Mucosa of rectum (tissue), 2 donors: ENCODE measurements around the gene FLT3LG.

Source experiments
- H3K27ac ChIP-seq, 2 donors: one replicate each; pipeline ENCODE4 v1.7.0; 2013; ENCODE audit warnings: inconsistent platforms in 2 of 2, low read depth in 2 of 2, low read length in 2 of 2
- H3K27me3 ChIP-seq, 2 donors: one replicate each; pipeline ENCODE4 v1.7.0; 2013; ENCODE audit warnings: low read length in 2 of 2; ENCODE audit not compliant: control insufficient read depth in 2 of 2, insufficient read depth in 2 of 2
- H3K36me3 ChIP-seq, 2 donors: one replicate each; pipeline ENCODE4 v1.7.0; 2013; ENCODE audit warnings: low read length in 2 of 2; ENCODE audit not compliant: control insufficient read depth in 2 of 2, insufficient read depth in 2 of 2
- H3K4me1 ChIP-seq, 2 donors: one replicate each; pipeline ENCODE4 v1.7.0; 2013; ENCODE audit warnings: low read length in 2 of 2, mild to moderate bottlenecking in 1 of 2; ENCODE audit not compliant: control insufficient read depth in 2 of 2, insufficient read depth in 2 of 2
- H3K4me3 ChIP-seq, 2 donors: one replicate each; pipeline ENCODE4 v1.7.0; 2013; ENCODE audit warnings: low read length in 2 of 2
- H3K9ac ChIP-seq, 2 donors: one replicate each; pipeline ENCODE4 v1.7.0; 2013; ENCODE audit warnings: low read length in 2 of 2, low read depth in 1 of 2, mild to moderate bottlenecking in 1 of 2
- H3K9me3 ChIP-seq, 2 donors: one replicate each; pipeline ENCODE4 v1.7.0; 2013; ENCODE audit warnings: low read length in 2 of 2; ENCODE audit not compliant: control insufficient read depth in 2 of 2
- donor health status: healthy.
- donor health status: Normal muscosa, but diverticular disease.

FLT3LG gene

DNA sequence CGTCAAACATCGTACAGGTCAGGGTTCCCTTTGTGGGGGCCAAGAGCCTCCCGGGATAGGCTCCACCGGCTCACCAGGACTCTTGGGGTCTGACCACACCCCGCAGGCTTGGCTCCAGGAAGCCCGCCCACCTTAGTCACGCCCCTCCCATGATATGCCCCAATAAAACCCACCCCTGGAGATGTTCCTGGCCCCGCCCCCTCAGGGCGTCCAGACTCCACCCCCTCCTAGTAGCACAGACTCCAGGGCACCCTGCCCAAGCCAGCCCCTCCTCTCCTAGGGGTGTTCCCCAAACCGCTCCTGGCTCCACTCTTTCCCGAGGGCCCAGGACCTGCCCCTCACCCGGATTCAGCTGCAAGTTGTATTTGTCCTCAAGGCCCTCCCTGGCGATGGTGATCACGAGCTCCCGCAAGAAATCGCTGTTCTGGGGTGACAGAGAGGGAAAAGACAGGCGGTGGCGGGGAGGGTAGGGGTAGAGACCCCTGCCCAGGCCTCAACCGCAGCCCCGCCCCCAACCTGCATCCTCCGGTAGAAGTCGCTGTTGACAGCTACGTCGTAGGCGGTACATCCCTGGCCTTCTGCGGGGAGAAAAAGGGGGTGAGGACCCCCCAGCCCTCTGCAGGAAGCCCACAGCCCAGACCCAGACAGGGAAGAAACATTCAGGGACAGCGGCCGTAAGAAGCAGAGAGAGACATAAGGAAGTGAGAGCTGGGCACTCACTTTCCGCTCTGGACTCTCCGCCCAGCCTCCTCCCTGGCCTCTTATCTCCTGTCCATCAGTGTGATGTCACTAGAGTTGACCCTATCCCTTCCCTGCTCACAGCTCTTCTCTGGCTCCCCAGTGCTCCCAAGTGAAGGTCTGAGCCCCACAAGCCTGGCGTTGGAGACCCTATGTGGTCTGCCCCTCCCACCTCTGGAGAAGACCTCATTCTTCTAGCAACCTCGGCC is 26.3 kb upstream of the FLT3LG start:
- Histone ChIP-seq H3K27ac (no peak overlapping the region), H3K9ac (no peak overlapping the region), H3K27me3 (no peaks in the 10 kb centered on the region), H3K4me1 (peaks cover 9 to 13% of the 10 kb centered on the region in 2 donors), H3K9me3 (no peaks in the 10 kb centered on the region), H3K4me3 (no peak overlapping the region), H3K36me3 (peaks cover 10 to 14% of the 10 kb centered on the region in 2 donors)

DNA sequence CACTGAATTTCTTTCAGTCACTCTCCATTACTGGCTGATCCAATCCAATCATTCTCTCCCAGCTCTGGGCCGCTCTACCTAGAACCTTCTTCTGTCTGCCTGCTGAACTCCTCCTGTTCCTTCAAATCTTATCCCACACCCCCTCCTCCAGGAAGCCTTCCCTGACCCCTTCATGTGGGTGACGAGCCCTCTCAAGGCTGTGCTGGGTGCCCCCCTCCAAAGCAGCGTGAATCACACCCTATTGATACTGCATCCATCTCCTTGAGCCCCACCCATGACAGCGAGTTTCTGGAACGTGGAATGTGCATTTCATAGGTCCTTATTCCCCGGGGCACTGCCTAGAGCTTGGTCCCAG is 25.6 kb upstream of the FLT3LG start:
- no peaks in the 10 kb centered on the region for H3K9me3 ChIP-seq
- no peak overlapping the region for H3K27ac ChIP-seq
- no peaks in the 10 kb centered on the region for H3K27me3 ChIP-seq
- no peak overlapping the region for H3K4me3 ChIP-seq
- H3K4me1 ChIP-seq, result peaks cover 9 to 13% of the 10 kb centered on the region in 2 donors
- H3K9ac ChIP-seq, result no peak overlapping the region
- H3K36me3 ChIP-seq, result peaks cover 10 to 14% of the 10 kb centered on the region in 2 donors

DNA sequence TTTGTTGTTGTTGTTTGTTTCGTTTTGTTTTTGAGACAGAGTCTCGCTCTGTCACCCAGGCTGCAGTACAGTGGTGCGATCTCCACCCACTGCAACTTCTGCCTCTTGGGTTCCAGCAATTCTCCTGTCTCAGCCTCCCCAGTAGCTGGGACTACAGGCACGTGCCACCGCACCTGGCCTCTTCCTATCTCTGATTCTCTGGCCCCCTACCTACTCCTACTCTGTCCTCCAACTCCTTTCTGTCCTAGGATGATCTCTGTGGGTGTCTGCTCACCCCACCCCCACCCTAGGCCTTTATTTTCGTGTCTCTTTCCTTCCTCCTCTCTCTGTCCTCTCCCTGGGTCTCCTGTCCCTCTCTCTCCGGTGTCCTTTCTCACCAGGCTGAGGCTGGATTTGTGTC is 23.6 kb upstream of the FLT3LG start:
- Histone ChIP-seq H3K27ac (no peak overlapping the region), H3K4me3 (peak overlapping the region; percentile 56 to 99), H3K36me3 (peaks cover 10 to 14% of the 10 kb centered on the region in 2 donors), H3K9ac (no peak overlapping the region), H3K4me1 (peaks cover 14 to 23% of the 10 kb centered on the region in 2 donors), H3K9me3 (no peaks in the 10 kb centered on the region), H3K27me3 (no peaks in the 10 kb centered on the region)

DNA sequence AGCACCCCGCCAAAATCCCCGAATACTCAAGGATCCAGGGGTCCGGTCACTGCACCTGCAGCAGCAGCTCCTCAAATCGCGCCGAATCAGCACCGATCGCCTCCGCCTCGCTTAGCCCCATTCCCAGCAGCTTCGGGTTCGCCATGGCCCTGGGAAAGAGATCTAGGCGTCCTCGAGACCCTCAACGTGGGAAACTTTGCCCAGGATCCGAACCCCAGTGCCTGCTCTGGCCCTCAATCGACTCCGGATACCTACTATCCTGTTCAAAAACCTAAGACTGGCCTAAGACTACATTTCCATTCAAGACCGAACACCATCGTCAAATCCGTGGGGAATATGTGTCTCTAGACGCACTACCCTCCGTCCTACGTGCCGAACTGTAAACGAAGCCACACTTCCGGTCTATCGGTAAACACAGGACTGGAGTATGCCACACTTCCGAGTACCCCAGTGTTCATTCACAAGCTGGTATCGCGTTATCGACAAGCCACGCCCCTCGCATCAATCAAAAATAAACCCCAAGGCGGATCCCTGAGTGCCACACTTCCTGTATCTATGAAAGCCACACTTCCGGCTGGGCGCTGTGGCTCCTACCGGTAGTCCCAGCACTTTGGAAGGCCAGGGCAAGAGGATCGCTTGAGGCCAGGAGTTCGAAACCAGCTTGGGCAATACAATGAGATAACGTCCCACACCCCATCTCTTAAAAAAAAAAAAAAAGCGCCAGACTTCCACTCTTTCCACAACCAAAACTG is 22.4 kb upstream of the FLT3LG start, which contains the start of gene PIH1D1:
TSS of gene PIH1D1 (minus strand) at position 385 of the 752 bp plus-strand sequence. CDS start at position 145, 240 bp downstream.
- H3K9ac ChIP-seq, result peak within 1 kb of the TSS; percentile 95 to 98
- H3K27me3 ChIP-seq, result no peaks in the 10 kb centered on the region
- peak within 1 kb of the TSS; percentile 85 to 98 for H3K27ac ChIP-seq
- H3K4me1 ChIP-seq, result peaks cover 14 to 23% of the 10 kb centered on the region in 2 donors
- peaks cover 10 to 13% of the 10 kb centered on the region in 2 donors for H3K36me3 ChIP-seq
- H3K4me3 ChIP-seq, result peak within 1 kb of the TSS; percentile 99 to 100
- H3K9me3 ChIP-seq, result no peaks in the 10 kb centered on the region

DNA sequence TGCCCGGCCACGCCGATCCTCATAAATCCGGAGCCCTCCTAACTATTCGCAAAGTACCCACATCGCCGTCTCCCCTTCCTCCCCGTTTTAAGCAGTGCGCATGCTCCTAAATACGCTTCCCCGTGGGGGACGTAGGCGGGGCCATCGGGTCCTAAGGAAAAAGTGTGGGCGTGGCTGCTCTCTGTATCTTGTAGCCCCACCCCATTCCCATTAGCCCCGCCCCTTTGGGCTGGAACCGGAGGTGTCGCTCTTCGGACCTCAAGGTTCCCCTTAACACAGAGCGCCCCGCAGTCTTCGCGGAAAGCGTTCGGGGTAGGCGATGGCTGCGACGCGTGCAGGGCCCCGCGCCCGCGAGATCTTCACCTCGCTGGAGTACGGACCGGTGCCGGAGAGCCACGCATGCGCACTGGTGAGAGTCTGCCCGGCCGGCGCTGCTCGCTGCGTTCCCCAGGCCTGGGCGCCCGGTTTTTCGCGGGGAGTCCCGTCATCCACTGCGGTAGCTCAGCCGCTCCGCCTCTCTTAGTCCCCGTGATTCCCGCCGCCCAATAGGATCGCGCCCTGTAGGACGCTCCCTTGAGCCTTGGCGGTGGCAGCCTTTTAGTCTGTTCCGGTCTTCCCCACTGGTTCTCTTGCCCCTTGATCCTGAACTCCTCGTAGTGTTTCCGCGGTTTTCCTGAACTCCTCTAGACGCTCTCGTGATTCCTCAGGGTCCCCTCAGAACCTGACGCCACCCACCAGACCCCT is 20.8 kb upstream of the FLT3LG start, which contains the start of gene ALDH16A1:
TSS of gene ALDH16A1 (plus strand) at position 213 of the 744 bp plus-strand sequence. CDS start at position 320, 107 bp downstream.
- Histone ChIP-seq H3K27me3 (no peaks in the 10 kb centered on the region), H3K27ac (peak within 1 kb of the TSS; percentile 85 to 98), H3K4me1 (peaks cover 14 to 24% of the 10 kb centered on the region in 2 donors), H3K36me3 (peaks cover 5 to 10% of the 10 kb centered on the region in 2 donors), H3K4me3 (peak within 1 kb of the TSS; percentile 70 to 96), H3K9ac (peak within 1 kb of the TSS; percentile 74 to 95), H3K9me3 (no peaks in the 10 kb centered on the region)

DNA sequence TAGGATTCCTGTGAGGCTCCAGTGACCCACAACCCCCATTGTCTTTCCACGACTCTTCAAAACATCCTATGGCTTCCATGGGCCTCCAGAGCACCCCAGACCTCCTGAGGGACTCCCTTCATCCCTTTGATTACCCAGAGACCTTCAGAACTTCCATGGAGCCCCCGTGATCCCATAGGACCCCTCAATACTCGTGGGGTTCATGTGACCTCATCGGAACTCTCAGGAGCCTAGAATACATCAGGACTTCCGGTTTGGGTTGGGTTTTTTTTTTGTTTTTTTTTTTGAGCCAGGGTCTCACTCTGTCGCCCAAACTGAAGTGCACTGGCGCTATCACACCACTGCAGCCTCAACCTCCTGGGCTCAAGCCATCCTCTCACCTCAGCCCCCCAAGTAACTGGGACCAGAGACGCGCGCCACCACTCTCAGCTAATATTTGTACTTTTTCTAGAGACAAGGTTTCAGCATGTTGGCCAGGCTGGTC is 20.2 kb upstream of the FLT3LG start:
- peaks cover 17 to 29% of the 10 kb centered on the region in 2 donors for H3K4me1 ChIP-seq
- peaks cover 1 to 6% of the 10 kb centered on the region in 2 donors for H3K36me3 ChIP-seq
- H3K9ac ChIP-seq, result peak overlapping the region; percentile 74 to 95
- no peaks in the 10 kb centered on the region for H3K27me3 ChIP-seq
- H3K4me3 ChIP-seq, result peak overlapping the region; percentile 70 to 96
- H3K27ac ChIP-seq, result peak overlapping the region; percentile 85 to 98
- no peaks in the 10 kb centered on the region for H3K9me3 ChIP-seq

DNA sequence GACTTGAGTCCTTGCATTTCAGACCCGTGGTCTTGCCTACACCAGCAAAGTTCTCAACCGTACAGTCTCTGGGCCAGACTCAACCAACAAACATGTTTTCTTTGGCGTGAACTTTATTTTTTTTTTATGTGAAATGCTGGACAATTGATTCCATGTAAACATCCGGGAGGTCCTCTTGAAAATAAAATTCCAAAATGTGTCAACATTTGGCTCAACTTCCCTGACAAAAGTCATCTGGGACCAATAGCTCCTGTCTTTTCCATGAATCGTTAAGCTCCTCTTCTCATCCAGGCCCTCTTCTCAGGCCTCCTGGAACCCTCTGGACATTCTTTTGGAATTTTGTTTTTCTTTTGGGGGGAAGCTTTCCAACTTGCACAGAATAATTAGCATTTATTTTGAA is 18.2 kb upstream of the FLT3LG start:
- no peak overlapping the region for H3K4me3 ChIP-seq
- no peaks in the 10 kb centered on the region for H3K9me3 ChIP-seq
- peaks cover 0 to 9% of the 10 kb centered on the region in 2 donors for H3K36me3 ChIP-seq
- H3K27me3 ChIP-seq, result no peaks in the 10 kb centered on the region
- H3K4me1 ChIP-seq, result peaks cover 12 to 22% of the 10 kb centered on the region in 2 donors
- H3K9ac ChIP-seq, result no peak overlapping the region
- peak overlapping the region in 1 of 2 donors; percentile 60 for H3K27ac ChIP-seq

DNA sequence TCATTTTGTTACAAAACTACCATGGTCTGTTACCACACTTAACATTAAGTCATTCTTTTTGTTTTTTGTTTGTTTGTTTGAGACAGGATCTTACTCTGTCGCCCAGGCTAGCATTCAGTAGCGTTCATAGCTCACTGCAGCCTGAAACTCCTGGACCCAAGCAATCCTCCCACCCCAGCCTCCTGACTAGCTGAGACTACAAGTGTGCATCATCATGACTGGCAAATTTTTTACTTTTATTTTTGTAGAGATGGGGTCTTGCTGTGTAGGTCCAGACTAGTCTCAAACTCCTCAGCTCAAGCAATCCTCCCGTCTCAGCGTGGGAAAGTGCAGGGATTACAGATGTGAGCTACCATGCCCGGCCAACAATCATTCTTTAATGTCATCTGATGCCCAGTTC is 17.7 kb upstream of the FLT3LG start:
- Histone ChIP-seq H3K27me3 (no peaks in the 10 kb centered on the region), H3K4me1 (peaks cover 11 to 21% of the 10 kb centered on the region in 2 donors), H3K9ac (no peak overlapping the region), H3K27ac (peak overlapping the region; percentile 38 to 60), H3K9me3 (no peaks in the 10 kb centered on the region), H3K36me3 (peaks cover 0 to 10% of the 10 kb centered on the region in 2 donors), H3K4me3 (no peak overlapping the region)

DNA sequence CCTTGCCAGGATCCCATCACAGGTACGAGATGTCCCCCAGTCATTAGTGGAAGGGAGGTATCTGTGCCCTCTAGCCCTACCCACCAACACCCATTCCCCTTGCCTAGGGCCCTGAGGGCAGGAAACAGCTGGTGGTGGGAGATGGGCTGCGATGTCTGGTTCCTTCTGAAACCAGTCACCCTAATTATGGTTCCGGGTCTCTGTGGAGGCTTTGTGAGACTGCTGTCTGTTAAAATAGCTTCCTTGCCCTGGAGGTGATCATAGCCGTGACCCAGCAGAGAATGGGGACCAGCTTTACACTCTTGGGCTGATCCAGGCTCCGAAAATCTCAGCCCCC is 15.5 kb upstream of the FLT3LG start:
- no peaks in the 10 kb centered on the region for H3K9me3 ChIP-seq
- peak overlapping the region; percentile 25 to 77 for H3K27ac ChIP-seq
- H3K27me3 ChIP-seq, result no peaks in the 10 kb centered on the region
- peak overlapping the region; percentile 4 to 8 for H3K9ac ChIP-seq
- peaks cover 0 to 10% of the 10 kb centered on the region in 2 donors for H3K36me3 ChIP-seq
- no peak overlapping the region for H3K4me3 ChIP-seq
- peaks cover 8 to 16% of the 10 kb centered on the region in 2 donors for H3K4me1 ChIP-seq
